Esophagus mucosa (tissue), 1 donor: ENCODE data around the gene OTOP3. TPM values are rescaled to one million over a fixed set of nuclear protein-coding genes. Genes with fewer than 3 reads are reported as not detected.
"Not testable (repeated sequence)": the region's sequence is repeated elsewhere in the genome, so short reads cannot be mapped to it uniquely, and the experiment has no call there.

Source experiments
- ATAC-seq: fragments of 200-7000 bp; cut with Tn5 transposase; one replicate; pipeline ENCODE4 v1.9.1; 2020
- total RNA-seq: library from RNA; stranded (reverse); gene quantifications from one replicate; pipeline ENCODE4 v1.2.4, GENCODE V29; 2023
- donor health status: DM: yes; HTN: yes; CAD: no.

Gene OTOP3
- total RNA-seq, 1 donor from 2014 or later, result 14.7 TPM

DNA sequence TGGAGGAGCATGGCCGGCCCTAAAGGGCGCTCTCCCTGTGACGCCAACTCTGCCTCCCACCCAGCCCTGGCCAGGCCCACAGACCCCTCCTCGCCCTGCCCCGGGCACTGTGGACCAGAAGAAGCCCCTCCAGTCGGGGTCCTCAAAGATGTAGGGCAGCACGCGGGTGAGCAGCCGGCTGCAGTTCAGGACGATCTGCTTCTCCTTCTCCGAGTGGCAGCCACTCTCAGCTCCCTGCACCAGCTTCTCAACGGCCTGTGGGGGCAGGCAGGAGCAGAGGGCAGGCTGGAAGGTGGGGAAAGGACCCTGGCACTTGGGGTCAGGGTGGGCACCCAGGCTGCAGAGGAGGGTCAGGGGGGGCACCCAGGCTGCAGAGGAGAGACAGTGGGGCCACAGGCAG, 28.0 kb downstream of the OTOP3 start:
- ATAC-seq, result no peak

DNA sequence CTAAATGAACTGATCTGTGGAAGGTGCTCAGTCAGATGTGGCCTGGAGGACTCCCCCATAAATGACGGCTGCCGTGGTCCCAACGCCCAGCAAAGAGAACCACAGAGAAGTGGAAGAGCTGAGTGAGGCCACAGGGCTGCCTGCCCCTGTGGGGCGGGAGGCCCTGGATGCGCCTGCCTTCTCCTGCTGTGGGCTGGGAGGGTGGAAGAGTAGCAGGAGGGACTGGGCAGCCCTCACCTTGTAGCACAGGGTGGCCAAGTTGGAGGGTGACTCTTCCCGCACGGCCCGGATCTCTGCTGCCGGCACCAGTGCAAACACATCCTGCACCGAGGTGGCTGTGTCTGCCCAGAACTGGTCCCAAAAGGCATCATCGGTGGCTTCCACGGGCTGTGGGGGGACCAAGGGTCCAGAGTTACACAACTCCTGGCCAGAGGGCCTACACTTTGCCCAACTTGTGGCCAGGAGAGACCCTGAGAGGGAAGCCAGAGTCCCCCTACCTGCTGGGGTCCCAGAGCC, 28.6 kb downstream of the OTOP3 start:
- ATAC-seq, result no peak

GRCh38 chr17:74964988-74965622, 29.4 kb downstream of the OTOP3 start:
- ATAC-seq, result peak; percentile 6

DNA sequence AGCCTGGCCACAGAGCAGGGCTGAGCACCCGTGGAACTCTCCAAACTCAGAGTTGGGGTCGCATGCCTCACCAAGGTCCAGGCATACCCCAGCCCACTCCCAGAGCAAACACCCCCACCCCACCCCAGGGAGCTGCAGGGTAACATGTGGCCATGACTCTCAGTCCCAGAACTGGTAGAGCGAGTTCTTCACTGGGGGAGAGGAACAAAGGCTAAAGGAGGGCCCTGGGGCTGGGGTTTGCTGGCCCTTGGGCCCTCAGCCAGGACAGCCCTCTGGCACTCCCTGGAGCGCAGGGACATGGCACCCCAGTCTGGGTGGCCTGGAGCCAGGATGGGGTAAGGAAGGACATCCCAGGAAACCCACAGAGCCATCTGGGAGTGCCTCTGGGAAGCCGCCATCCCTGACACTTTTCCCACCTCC, 32.7 kb downstream of the OTOP3 start:
- peak; percentile 56 for ATAC-seq

GRCh38 chr17:74969501-74969900, 33.8 kb downstream of the OTOP3 start:
- ATAC-seq, result not testable (repeated sequence)

DNA sequence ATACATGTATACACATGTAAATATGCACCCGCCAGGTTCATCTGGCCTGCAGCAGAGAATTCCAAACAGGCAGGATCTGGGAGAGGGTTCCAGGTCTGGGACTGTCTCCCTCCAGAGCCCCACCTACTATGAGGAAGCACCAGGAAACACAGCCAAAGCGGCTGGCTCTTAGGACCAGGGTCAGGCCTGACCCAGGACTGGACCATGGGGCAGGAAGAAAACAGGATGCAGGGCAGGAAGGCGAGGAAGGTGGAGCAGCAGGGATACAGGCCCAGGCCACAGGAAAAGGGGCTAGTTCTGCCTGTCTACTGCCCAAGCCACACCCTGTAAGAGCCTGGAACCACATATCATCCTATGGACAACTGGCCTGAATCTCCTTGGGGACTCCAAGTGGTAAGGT, 34.7 kb downstream of the OTOP3 start:
- no peak for ATAC-seq

GRCh38 chr17:74971069-74971841, 35.6 kb downstream of the OTOP3 start:
- no peak for ATAC-seq

DNA sequence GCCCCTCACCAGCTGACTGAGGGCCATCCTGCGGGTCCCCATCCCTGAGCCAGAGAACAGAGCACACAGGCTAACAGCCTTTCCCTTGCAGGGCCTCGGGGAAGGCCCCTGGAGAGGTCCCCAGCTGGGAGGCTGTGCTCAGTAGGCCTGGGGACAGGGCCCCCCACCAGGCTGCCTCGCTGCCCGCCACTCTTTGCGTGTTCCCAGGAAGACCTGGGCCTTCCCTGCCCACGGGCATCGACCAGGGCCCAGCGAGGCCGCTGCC, 36.1 kb downstream of the OTOP3 start:
- ATAC-seq, result peak; percentile 5

DNA sequence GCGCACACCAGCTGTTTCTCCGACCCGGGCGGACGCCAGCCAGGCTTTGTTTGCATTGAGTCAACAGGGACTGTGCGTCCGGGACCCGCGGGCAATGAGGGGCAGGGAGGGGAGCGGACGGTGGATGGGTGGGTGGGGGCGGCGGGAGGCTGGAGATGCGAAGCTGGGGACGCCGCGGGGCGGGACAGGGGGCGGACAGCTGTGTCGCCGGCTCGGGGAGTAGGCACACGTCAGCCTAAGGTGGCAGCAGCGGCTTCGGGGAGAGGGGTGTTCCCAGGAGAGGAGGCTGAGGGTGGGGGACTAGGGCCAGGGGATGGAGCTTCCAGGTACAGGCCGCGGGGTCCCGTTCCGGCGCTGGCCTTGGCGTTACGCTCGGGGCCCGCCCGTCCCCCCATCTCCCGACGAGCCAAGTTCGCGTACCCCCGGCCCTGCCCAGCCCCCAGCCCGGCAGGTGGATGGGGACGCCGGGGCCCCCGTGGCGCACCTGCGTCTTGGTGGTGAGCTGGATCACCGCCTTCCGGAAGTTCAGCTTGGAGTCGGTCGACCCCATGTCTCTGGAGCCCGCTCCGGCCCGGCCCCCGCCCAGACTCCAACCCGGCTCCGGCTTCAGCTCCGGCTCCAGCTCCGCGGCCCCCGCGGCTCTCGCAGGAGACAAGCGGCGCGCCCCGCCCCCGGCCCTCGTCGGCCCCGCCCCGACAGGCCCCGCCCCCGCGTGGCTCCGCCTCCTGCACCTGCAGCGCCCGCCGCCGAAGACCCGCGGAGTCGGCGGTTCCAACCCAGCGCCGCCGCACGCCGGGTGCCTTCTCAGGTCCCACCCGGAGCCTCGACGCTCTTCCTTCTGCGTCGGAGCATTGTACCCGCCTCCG, 36.6 kb downstream of the OTOP3 start, which contains the start of gene HID1:
TSS of gene HID1 (minus strand) at position 653 of the 866 bp plus-strand sequence. CDS start at position 550, 103 bp downstream.
- peak; percentile 50 for ATAC-seq

DNA sequence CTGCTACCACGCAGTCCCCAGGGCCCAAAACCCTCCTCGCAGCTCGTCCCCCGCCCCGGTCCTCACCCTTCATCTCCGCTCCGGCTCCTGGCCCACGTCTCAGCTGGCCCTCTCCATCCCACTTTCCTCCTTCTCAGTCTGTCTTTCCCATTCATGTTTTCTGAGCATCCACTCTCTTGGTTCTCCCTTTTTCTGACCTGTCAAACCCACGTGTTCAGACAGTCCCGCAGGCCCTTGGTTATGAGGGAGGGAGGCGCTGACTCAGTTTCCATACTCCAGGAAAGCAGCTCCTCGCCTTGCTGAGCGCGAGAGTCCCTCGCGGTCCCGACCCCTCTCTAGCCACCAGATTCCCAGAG, 37.3 kb downstream of the OTOP3 start:
- ATAC-seq, result no peak

DNA sequence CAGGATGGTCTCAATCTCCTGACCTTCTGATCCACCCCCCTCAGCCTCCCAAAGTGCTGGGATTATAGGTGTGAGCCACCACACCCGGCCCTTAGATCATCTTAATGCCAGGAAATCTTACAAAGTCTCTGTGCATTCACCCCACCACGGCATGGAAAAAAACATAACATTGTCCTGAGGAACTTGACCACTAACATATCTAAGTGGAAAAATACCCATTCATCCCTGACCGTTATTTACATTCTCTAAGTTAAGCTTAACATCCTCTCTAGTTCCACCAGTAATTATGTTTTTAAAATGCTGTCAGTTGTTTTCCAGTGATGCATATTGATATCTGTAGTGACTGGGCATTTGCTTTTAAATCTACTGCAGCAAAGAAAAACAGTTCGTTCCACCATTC, 40.2 kb downstream of the OTOP3 start:
- no peak for ATAC-seq

DNA sequence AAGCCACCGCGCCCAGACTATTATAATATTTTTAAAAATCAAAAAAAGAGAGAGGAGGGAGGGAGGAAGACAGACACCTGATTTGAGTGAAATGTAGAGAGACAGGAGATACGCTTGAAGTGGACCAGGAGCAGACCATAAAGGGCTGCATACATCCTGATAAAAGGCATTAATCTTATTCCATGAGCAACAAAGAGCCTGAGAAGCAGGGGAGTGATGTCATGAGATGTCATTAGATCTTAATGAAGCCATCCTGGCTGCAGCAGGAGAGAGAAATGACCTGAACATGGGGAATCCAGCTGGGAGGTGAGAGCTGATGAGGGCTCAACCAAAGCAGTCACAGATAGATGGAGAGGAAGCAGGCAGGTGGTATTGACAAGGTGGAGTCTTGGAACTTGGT, 42.1 kb downstream of the OTOP3 start:
- no peak for ATAC-seq

GRCh38 chr17:74978240-74978639, 42.5 kb downstream of the OTOP3 start:
- no peak for ATAC-seq

- no peak for ATAC-seq
These were observed 43.9 kb downstream of the OTOP3 start for GRCh38 chr17:74979408-74980146.

- ATAC-seq, result peak; percentile 27
These were observed 45.8 kb downstream of the OTOP3 start for GRCh38 chr17:74981318-74981978.

DNA sequence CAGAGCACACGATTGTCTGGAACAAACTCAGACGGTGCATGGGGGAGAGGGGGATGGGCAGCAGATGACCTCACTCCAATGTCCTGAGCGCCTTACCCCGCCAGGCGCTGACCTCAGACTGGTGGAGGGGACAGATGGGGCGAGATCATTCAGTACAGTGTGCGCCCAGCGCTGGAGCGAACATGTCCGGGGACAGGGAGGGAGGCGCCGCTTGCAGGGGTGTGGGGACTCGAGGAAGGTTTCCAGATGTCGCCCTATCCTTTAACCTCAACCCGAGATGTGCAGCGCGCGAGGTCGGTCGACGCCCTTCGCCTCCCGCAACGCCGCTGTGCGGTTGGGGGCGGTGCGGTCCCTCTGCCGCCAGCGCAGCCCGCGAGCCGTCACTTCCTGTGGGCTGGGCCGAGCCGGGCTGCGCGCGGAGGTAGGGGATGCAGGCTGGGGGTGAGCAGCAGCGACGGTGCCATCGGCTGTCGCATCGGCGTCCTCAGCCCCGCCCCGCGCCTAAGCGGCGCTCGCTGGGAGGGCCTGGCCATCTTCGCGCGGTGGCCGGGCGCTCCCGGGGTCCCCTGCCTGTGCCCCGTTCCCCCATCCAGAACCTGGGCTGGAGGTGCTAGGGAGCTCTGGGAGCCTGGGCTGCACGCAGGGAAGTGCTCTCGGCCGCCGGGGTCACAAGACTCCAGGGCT, 46.4 kb downstream of the OTOP3 start:
- peak; percentile 74 for ATAC-seq

GRCh38 chr17:74982663-74983313, 47.1 kb downstream of the OTOP3 start:
- ATAC-seq, result not testable (repeated sequence)

DNA sequence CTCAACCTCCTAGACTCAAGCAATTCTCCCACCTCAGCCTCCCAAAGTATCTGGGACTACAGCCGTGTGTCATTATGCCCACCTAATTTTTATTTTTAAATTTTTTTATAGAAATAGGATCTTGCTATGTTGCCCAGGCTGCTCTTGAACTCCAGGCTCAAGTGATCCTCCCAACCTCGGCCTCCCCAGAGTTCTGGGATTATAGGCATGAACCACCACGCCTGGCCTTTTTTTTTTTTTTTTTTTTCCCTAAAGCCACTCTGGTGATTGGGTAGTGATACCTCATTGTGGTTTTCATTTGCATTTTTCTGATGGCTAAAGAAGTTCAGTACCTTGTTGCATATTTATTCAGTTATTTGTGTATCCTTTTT, 50.5 kb downstream of the OTOP3 start:
- no peak for ATAC-seq

GRCh38 chr17:74987418-74987908, 51.8 kb downstream of the OTOP3 start, which contains the start of gene CDR2L:
CDR2L (plus strand) TSS chr17:74987632; CDS start chr17:74988044, 412 bp downstream.
- ATAC-seq, result peak; percentile 89

- peak; percentile 49 for ATAC-seq
These were observed 52.4 kb downstream of the OTOP3 start for GRCh38 chr17:74987909-74988711.
